ENCODE results near the gene TRMT10A.

TRMT10A gene

DNA sequence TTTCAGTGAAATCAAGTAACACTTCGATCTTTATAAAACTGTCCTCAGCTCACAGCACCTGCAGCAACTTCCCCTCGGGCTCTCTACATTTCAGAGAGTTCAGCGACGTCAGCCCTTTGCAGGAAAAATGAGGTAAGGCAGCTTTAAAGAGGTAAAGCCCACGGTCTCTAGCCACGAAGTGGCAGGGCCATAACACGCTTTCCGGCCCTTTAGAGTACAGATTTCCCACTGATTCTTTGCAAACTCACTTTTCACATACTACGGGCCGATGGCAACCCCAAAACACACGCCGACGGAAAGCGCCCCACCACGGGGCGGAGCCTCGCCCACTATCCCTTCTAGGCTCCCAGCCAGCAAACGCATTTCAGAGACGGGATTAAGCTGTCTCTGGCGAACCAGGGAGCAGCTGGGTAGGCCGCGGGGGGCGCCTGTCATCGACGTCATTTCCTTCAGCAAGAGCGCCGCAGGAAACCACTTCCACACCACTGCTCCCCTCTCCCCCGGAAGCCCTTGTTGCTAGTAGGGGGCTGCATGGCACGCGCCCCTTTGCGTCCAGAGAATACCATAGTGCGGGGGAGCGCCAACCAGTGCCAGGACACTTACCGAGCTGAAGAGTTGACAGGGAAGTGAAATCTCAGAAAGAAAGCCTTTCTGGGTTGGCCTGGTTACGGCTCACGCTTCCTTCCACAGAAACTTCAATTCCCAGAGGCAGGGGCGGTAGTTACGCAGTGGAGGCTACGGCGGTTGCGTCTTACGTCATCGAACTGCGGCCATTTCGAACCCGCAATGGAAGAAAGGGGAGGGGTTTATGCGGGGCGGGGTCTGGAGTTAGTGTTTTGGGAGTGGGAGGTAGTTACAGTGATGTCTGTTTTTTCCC, at the start of gene TRMT10A:
Gene TRMT10A (minus strand): TSS at position 730 of the 877 bp plus-strand sequence. CDS start 4,701 bp downstream, outside the sequence.
- DNase-seq (ENCODE audit: low spot score) = peak; percentile 90

DNA sequence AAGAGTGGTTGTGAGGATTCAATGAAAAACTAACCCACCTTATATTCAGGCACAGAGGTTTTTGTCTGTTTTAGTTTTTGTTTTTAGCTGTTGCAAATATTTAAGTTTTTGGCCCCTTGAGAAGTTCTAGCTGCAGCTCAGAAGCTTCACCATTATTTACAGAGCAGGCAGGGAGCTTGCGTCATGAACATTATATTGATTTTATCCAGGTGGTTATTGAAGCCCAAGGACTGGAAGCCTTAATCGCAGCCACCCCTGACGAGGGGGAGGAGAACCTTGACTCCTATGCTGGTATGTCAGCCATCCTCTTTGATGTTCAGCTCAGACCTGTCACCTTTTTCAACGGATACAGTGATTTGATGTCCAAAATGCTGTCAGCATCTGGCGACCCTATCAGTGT, 48.9 kb upstream of the TRMT10A start:
- DNase-seq (ENCODE audit: low spot score) = no peak

DNA sequence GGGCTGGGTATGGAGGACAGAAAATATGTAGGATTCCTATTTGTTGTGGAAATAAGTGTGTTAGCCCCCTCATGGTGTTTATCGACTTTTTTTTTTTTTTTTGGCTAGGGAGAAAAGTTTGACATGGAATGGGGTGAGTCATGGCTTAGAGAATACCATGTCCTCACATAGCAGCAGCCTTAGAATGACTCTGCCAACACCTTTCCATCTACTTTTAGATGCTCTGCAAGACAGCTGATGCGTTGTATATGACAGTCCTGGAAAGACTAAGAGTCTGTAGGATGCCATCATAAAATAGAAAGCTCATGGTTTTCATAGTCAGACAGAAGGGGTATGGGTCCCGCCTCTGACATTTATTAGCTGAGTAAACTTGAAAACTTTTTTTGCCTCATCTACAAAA, 48.4 kb upstream of the TRMT10A start:
- DNase-seq (ENCODE audit: low spot score) = no peak

DNA sequence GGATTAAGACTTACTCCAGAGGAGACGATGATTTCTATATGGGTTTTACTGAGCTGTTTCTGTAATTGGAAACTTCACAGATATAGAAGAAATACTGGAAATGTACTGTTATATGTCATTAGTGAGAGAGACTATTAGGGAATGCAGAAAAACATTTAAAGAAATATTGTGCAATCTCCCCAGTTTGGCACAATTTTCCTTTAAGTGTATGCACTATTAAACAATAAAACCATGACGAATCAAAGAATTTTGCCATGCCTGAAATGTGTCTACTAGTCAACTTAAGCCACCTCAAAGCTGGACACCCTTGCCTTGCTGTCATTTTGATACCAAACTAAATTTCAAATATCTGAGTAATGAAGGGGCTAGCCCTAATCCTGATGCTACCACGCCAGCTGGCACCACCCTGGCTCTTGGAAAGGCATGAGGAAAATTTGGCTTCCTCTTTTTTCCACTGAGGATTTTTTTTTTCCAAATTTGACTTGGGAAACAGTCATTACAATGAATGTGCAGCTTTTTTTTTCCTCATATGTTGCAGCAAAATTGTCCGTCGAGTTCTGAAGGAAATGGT, 46.9 kb upstream of the TRMT10A start:
- no peak for DNase-seq (ENCODE audit: low spot score)

DNA sequence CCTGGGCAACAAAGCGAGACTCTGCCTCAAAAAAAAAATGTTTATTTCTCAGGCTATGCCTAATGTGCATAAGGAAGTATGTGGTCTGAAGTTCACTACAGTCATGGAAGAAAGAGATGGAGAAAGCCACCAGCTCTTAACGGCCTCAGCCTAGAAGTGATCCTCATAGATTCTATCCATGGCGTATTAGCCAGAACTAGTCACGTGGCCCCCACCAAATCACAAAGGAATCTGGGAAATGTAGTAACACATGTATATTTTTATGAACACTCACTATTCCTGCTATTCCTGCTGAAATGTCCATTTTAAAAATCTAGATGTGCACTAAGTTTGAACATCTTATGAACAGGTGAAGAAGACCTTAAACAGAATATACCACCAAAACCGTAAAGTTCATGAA, 44.6 kb upstream of the TRMT10A start:
- no peak for DNase-seq (ENCODE audit: low spot score)

GRCh38 chr4:99606716-99607115, 42.9 kb upstream of the TRMT10A start:
- no peak for DNase-seq (ENCODE audit: low spot score)

- DNase-seq (ENCODE audit: low spot score) = no peak
Observed at GRCh38 chr4:99594818-99595217, 31.0 kb upstream of the TRMT10A start.

- no peak for DNase-seq (ENCODE audit: low spot score)
Observed at GRCh38 chr4:99593781-99594641, 30.2 kb upstream of the TRMT10A start.

GRCh38 chr4:99591757-99592156, 27.9 kb upstream of the TRMT10A start:
- no peak for DNase-seq (ENCODE audit: low spot score)

DNA sequence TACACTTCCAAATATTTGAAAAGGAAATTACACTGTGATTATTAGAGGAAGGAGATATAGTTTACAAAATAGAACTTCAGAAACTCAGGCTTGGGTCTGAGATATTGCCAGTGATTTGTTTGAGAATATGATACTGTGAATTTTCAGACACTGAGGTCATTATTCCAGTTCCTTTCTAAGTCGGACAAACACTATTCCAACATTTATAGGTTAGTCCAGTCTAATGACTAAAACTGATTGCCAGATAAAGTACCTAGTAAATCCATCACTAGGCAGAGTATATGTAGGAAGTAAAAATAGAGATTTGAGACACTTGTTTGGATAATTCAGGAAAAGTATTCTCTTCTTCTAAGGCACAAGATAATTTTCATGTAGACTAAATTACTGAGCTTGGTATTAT, 24.0 kb upstream of the TRMT10A start:
- no peak for DNase-seq (ENCODE audit: low spot score)

DNA sequence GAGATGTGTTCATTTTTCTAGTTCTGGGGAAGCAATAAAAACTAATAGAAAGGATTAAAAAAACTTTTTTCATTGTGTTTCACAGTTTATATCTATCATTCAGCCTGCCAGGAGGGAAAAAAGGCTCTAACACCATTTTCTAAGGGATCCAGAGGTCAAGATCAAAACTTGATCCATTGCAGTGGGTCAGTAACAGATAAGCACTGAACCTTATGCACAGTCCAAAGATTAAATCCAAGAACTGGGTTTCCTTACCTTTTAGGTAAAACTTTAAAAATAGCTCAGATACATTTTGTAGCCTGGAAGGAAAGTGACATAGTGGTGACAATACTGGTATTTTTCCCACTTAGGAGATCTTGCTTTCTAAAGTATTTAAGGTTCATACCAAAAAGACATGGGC, 23.5 kb upstream of the TRMT10A start:
- DNase-seq (ENCODE audit: low spot score) = no peak

DNA sequence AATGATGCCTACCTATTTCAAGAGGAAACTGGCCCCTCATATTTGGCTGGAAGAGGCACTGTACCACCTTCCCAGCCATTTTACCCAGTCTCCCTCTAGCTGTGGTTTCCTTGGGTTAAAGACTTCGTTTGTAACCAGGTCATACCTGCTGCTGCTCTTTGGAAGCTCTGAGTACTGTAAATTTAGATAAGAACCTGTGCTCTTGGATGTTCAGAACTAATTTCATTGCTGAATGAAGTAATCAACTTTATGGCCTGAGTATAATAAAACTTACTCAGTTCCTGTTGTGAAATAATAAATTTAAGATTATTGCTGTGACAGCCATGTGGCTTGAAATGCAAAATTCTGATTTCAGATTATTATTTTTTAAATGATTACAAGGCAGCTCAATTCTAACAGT, 23.0 kb upstream of the TRMT10A start:
- no peak for DNase-seq (ENCODE audit: low spot score)

DNA sequence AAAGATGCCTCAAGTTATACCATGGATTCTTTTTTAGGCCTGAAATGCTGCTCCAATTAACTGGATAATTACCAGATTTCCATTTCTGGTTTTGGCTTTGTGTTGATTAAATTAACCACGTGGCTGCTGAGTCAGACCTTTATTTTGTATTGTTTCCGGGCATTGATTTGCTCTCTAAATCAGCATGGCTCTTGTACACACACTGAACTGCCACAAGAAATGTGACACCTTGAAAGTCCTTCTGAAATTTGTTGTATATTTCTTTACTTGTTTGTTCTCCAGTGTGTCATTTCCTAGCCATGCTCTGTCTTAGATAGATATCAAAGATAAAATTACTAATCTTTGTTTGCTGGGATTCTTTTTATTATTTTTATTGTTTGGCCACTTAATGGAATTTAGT, 22.5 kb upstream of the TRMT10A start:
- DNase-seq (ENCODE audit: low spot score) = no peak

DNA sequence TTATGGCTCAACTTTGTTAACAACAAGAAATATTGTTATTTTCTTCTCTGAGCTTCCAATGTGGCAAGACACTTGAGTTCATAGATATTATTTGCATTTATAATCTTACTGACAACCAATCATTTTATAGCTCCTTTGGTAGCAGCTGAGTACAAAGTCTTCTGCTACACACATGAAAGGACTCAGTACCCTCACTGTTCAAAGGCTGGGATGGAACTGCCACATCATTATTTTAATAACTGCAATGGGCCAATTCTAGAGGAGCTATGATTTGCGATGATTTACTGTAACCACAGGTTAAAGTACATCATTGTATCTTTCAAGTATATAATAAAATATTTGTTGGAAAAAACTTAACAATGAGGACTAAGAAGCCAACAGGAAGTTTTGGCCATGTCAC, 21.7 kb upstream of the TRMT10A start:
- no peak for DNase-seq (ENCODE audit: low spot score)

DNA sequence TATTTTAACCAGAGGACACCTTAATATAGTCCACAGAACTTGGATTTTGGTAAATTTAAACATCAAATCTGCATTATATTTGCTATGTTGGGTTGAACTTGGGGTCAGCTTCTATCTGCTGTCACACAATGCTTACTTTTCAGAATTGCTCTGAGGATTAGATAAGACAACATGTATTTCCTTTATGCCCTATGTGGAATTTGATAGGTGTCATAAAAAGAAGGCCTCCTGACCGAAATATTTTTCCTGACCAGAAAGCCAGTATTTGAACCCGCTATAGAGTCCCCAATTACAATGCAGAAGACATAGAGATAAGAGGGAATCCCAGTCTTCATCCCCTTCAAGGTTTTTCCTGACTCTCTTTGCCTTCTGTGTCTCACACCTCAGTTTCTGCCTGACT, 14.9 kb upstream of the TRMT10A start:
- no peak for DNase-seq (ENCODE audit: low spot score)

DNA sequence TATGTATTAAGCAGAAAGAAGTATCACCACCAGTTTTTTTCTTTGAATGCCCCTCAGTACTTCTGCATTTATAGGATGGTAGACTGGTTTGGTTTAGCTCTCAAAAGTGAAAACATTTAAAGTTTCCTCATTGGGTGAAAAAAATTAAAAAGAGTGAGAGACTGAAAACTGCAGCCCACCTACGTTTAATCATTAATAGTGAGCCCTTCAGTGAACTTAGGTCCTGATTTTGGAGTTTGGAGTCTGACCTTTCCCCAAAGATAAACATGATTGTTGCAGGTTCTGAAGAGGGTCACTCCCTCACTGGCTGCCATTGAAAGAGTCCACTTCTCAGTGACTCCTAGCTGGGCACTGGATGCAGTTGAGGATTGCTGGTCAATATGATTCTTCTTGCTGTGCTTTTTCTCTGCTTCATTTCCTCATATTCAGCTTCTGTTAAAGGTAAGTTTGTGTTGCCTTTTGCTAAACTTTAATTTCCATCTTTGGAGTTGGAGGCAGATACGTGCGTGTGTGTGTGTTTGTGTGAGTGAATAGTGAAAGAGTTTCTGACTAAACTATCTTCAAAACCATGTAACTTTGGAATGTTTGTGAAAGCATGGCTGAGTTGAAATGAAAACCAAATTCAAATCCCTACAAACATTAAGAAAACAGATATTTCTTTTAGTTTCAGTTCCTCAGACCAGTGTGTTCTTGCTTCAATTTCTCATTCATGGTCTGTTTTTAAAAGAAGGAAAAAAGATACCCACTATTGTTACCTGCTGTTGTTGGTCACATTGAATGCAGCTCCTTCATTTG, 10.9 kb upstream of the TRMT10A start, which contains the start of gene MTTP:
Gene MTTP (plus strand): TSS at position 295 of the 795 bp plus-strand sequence. CDS start 86 bp downstream, at position 381.
- DNase-seq (ENCODE audit: low spot score) = no peak

GRCh38 chr4:99573735-99574368, 10.0 kb upstream of the TRMT10A start:
- no peak for DNase-seq (ENCODE audit: low spot score)

- DNase-seq (ENCODE audit: low spot score) = no peak
Observed at GRCh38 chr4:99572527-99573240, 8.8 kb upstream of the TRMT10A start.

- DNase-seq (ENCODE audit: low spot score) = no peak
Observed at GRCh38 chr4:99571883-99572282, 8.0 kb upstream of the TRMT10A start.

DNA sequence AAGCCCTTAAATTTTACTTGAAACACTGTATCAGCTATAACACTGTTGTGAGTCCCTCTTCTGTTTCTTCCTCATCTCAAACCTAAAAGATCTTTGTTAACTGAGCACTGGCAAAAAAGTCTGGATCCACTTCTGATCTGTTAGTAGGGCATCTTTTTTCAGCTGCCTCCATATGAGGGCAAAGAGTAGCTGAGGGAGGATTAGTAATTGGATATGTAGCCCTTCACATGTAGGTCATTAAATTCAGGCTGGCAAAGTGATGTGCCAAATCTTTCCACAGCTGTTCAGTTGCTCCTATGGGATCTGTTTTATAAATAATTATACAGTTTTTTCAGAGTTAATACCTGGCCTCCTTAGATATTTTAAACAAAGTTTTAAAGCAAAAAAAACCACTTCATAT, 1.1 kb upstream of the TRMT10A start:
- DNase-seq (ENCODE audit: low spot score) = no peak

GRCh38 chr4:99552872-99553271, 11.0 kb downstream of the TRMT10A start:
- no peak for DNase-seq (ENCODE audit: low spot score)

All from hematopoietic multipotent progenitor cell treated with erythropoietin and hydrocortisone succinate and interleukin-3 and kit ligand, for 17 days (in vitro differentiated cells).